Small intestine (tissue), 7 donors: ENCODE results near the gene OPN4. TPM values are rescaled to one million over a fixed set of nuclear protein-coding genes. Genes with fewer than 3 reads are reported as not detected.

ENCODE experiments used
- DNase-seq, 2 donors: peaks; one replicate each; pipeline versions ENCODE4 v3.0.0 to v3.0.0-alpha.2; 2013
- FAIRE-seq: peaks from 2 replicates; lab custom pipeline; 2012; peaks lifted over from hg19 to GRCh38; lab: Jason Lieb, UNC
- H3K27ac ChIP-seq, 3 donors: one replicate each; pipeline ENCODE4 v1.5.1; 2013; ENCODE audit warnings: low read length in 2 of 3, mild to moderate bottlenecking in 2 of 3, control low read depth in 1 of 3, inconsistent platforms in 1 of 3, low read depth in 1 of 3, moderate library complexity in 1 of 3
- H3K27me3 ChIP-seq, 3 donors: one replicate each; pipeline ENCODE4 v1.6.1; 2013; ENCODE audit warnings: low read length in 3 of 3, inconsistent platforms in 1 of 3; ENCODE audit not compliant: control insufficient read depth in 3 of 3, insufficient read depth in 3 of 3
- H3K36me3 ChIP-seq, 3 donors: one replicate each; pipeline ENCODE4 v1.6.1; 2013; ENCODE audit warnings: low read length in 3 of 3, inconsistent platforms in 1 of 3, low read depth in 1 of 3, mild to moderate bottlenecking in 1 of 3, moderate library complexity in 1 of 3; ENCODE audit not compliant: control insufficient read depth in 3 of 3, insufficient read depth in 2 of 3
- H3K4me1 ChIP-seq, 3 donors: one replicate each; pipeline ENCODE4 v1.6.1; 2013; ENCODE audit warnings: low read length in 2 of 3, inconsistent platforms in 1 of 3, low read depth in 1 of 3, mild to moderate bottlenecking in 1 of 3, moderate library complexity in 1 of 3; ENCODE audit not compliant: control insufficient read depth in 3 of 3, insufficient read depth in 2 of 3
- H3K4me3 ChIP-seq, 3 donors: one replicate each; pipeline ENCODE4 v1.5.1; 2013; ENCODE audit warnings: low read length in 3 of 3, control low read depth in 1 of 3, inconsistent platforms in 1 of 3, low read depth in 1 of 3, mild to moderate bottlenecking in 1 of 3, moderate library complexity in 1 of 3
- H3K9me3 ChIP-seq, 2 donors: one replicate each; pipeline ENCODE4 v1.6.1; 2013; ENCODE audit warnings: low read depth in 1 of 2, low read length in 1 of 2; ENCODE audit not compliant: control insufficient read depth in 2 of 2, insufficient read depth in 1 of 2
- WGBS, 3 donors: extraction: QIAGEN DNeasy Blood & Tissue Kit; methylation state at CpG; one replicate each; pipeline ENCODE4 v1.1.7; 2013; 5-methylcytosine and 5-hydroxymethylcytosine counted together
- polyA plus RNA-seq, 4 donors: library from polyadenylated mRNA; stranded (reverse) in 3 of 4; unstranded in 1 of 4; fragments of 200-250 nt in 3 of 4; fragments of 120-200 nt in 1 of 4; gene quantifications; one replicate each; pipeline versions ENCODE4 v1.2.1 to v1.2.3, GENCODE V29; 2013
- donor health status: healthy with polysubstance abuse.
- donor health status: control.
- donor health status: control.
- donor health status: Bipolar disorder and iron deficiency.
- donor health status: healthy.

The OPN4 gene
- polyA plus RNA-seq, 4 donors: 0.07 TPM; not detected in 3

DNA sequence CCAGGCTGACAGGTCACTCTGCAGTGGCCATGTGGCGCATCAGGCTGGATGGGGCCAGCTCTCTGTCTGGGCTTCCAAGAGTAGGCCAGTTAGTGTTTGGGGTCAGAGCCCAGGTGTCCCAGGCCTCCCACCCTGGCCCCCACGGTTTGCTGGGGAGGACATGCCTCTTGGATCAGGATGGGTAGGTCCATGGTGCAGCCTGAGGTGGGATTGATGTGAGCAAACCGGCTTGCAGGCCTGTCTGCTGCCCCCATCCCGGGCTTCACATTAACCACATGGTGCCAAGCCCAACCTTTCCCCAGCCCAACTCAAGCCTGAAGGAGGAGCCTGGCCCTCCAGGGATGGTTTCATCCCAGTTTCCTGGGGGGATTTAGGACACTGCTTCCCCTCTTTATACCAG lies 53.2 kb downstream of the OPN4 start:
- DNase-seq (no peak), FAIRE-seq (no peak)
- H3K36me3 ChIP-seq: no peaks in the 10 kb centered on the region
- H3K4me3 ChIP-seq: no peak overlapping the region
- H3K9me3 ChIP-seq: no peaks in the 10 kb centered on the region
- peaks cover 0 to 12% (median 0%) of the 10 kb centered on the region in 3 donors for H3K4me1 ChIP-seq
- no peaks in the 10 kb centered on the region for H3K27me3 ChIP-seq
- WGBS, 3 donors: 69 to 88% (median 83%) methylated on average over 4 of the region's 4 CpGs
- H3K27ac ChIP-seq: no peak overlapping the region

DNA sequence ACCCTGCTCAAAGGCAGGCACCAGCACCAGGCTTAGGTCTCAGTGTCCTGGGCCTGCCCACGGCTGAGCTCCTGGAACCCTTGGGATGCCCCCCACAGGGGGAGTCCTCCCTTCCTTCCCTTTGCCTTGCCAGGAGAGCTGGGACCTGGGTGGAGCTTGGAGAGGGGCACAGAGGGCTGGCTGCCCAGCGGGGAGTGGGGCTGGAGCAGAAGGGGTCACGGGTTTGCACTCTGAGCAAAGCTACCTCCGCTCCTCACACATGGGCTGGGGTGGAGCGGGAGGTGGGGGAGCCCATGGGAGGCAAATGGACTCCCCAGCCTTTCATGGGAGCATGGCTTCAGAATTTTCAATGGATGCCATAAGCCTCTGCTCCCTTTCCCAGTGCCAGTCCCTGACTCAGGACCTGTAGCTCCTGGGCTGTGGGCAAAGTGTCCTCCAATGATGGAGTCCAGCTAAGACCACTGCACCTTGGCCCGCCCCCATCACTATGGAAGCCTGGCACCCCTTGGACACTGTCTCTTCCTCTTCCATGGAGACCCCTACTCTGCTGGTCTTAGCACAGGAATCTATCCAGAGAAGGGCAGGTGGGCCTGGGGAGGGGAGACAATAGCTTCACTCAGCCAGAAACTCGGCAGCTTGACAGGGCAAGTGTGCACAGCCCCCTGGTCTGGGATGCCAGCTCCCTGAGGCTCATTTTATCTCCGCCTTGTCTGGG lies 53.9 kb downstream of the OPN4 start:
- DNase-seq (no peak), FAIRE-seq (no peak)
- Histone ChIP-seq H3K36me3 (no peaks in the 10 kb centered on the region), H3K27ac (no peak overlapping the region), H3K4me3 (no peak overlapping the region), H3K4me1 (peaks cover 0 to 13% (median 0%) of the 10 kb centered on the region in 3 donors), H3K27me3 (no peaks in the 10 kb centered on the region), H3K9me3 (no peaks in the 10 kb centered on the region)
- 92 to 99% (median 94%) methylated on average over 8 of the region's 8 CpGs for WGBS, 3 donors

DNA sequence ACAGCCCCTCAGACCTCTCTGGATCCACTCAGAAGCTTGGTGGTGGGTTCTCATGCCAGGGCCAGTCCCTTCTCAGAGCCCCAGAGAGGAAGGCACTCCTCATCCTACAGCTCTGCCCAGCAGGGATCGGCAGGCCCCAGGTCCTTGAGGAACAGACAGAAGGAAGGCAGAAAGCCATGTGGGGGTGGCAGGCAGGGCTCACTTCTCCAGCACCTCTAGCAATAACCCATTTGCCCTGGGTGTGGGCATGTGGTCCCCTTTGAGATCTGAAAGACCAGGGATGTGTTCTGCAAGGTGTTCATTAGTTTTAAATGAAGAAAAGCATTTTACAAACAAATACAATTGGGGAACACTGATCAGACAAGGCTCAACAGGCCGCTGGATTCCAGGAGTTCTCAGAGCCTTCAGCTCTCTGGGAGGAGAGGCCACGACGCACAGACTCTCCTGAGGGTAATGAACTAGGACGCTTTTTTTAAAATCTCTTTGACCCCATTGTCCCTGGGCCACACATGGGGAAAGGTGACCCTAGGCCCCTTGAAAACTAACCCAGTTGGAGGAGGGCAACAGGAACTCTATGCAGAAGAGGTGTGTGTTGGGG lies 54.5 kb downstream of the OPN4 start:
- WGBS, 3 donors: 81 to 93% (median 90%) methylated on average over 5 of the region's 5 CpGs
- Histone ChIP-seq H3K27me3 (no peaks in the 10 kb centered on the region), H3K36me3 (no peaks in the 10 kb centered on the region), H3K4me1 (peaks cover 0 to 13% (median 0%) of the 10 kb centered on the region in 3 donors), H3K27ac (no peak overlapping the region), H3K9me3 (no peaks in the 10 kb centered on the region), H3K4me3 (no peak overlapping the region)
- DNase-seq (no peak), FAIRE-seq (no peak)

DNA sequence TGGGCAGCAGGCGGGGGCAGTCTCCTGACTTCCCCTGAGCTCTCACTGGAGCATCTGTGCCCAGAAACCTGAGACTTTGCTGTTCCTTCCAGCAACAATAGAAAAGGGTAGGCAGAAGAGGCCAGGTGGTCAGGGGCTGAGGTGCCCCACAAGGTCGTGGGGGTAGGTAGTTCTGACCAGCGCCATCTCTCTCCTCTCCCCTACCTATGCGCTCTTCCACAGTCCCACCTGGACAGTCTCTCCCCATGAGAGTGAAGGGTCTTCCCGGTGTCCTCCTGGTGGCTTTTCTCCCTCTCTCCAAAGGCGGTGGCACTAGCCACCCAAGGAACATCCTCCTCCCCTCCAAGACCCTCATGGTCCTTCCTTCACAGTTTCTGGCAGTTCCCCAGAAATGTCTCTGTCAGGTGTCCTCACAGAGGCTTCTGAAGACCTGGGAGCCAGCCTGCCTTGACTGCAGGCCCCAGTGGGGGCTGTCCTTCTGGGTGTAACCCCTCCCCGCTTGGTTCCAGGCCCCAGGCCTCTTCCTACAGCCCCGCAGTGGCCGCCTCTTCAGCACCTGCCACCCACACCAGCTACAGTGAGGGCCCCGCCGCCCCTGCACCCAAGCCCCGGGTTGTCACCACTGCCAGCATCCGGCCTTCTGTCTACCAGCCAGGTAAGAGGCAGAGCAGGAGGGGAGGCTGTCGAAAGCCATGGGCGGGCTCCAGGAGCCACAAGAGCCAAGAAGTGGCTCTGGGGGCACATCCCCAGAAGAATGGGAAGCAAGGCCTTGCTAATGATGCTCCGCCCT lies 55.2 kb downstream of the OPN4 start:
- WGBS, 3 donors: 94 to 97% (median 95%) methylated on average over 16 of the region's 16 CpGs
- peaks cover 0 to 13% (median 0%) of the 10 kb centered on the region in 3 donors for H3K4me1 ChIP-seq
- H3K27ac ChIP-seq: no peak overlapping the region
- H3K9me3 ChIP-seq: no peaks in the 10 kb centered on the region
- H3K36me3 ChIP-seq: no peaks in the 10 kb centered on the region
- no peaks in the 10 kb centered on the region for H3K27me3 ChIP-seq
- no peak overlapping the region for H3K4me3 ChIP-seq
- DNase-seq: no peak
- FAIRE-seq: no peak

DNA sequence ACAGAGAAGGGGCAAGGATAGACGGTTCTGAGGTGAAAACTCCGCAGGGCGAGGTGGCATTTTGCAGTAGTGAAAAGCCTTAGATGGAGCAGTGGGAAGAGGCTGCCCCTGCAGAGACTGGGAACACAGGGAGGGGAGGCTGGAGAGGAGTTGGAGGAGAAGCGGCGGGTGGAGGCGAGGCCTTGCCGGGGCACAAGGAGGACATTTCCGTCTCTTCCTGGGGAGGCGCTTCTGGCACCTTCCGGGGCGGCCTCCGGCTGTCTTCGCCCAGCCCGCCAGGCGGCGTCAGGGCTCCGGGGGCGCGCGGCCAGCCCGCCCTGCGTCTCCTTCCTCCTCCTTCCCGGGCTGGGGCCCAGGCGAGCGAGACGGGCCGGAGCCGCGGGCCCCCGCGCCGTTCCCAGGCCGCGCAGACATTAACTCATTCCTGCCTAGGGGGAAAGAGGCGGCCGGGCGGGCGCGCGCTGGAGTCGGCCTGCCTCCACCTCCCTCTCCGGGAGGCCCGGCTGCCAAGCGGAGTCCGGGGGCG lies 56.7 kb downstream of the OPN4 start:
- WGBS, 3 donors: 5 to 15% (median 7%) methylated on average over 17 to 46 of the region's 46 CpGs
- no peaks in the 10 kb centered on the region for H3K27me3 ChIP-seq
- FAIRE-seq: no peak

DNA sequence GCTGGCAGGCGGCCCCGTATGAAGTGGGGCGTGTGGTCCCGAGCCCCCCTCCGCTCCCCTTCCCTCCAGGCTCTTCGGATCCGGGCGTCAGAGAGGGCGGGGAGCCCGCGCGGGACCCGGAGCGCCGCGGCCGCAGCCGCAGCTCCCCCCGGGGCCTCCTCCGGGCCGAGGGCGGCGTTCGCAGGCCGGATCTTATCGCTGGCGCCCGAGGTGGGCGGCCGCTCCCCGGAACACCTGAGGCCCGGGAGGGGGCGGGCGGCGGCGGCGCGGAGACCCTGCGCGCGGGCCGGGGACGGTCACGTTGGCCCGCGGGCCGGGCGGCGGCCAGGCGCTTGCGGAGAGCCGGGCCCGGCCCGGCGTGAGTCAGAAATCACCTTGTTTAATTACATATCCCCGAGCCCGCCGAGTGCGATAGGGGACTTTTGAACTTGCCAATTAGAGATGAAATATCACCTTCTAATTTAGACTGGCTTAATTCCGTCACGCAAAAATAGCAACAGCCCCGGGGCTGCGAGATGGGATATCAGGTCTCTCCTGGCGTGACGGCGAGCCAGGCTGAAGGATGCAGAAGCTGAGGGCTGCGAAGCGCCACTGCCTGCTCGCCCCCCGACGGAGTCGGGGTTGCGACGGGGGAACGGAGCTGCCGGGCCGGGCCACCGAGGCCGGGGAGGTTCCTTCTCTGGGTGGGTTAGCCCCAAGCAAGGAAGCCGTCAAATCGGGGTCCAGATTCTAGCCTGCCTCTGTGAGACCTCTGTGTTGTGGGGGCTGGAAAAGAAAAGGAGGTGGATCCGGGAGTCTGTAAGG lies 57.4 kb downstream of the OPN4 start:
- DNase-seq (peak in 1 of 2 donors; percentile 57), FAIRE-seq (no peak)
- WGBS, 3 donors: 1% methylated on average over 52 to 82 of the region's 82 CpGs
- peaks cover 0 to 13% (median 0%) of the 10 kb centered on the region in 3 donors for H3K4me1 ChIP-seq
- H3K4me3 ChIP-seq: peak overlapping the region; percentile 68 to 91 (median 83)
- H3K9me3 ChIP-seq: no peaks in the 10 kb centered on the region
- H3K27ac ChIP-seq: peak overlapping the region; percentile 92 to 95 (median 93)
- no peaks in the 10 kb centered on the region for H3K36me3 ChIP-seq
- H3K27me3 ChIP-seq: no peaks in the 10 kb centered on the region

More for the DNA sequence above, 56.7 kb downstream of the OPN4 start:
- Histone ChIP-seq H3K36me3 (no peaks in the 10 kb centered on the region), H3K27ac (peak overlapping the region; percentile 92 to 95 (median 93)), H3K9me3 (no peaks in the 10 kb centered on the region), H3K4me1 (peaks cover 0 to 13% (median 0%) of the 10 kb centered on the region in 3 donors), H3K4me3 (peak overlapping the region; percentile 68 to 91 (median 83))
- peak; percentile 87 to 96 for DNase-seq

DNA sequence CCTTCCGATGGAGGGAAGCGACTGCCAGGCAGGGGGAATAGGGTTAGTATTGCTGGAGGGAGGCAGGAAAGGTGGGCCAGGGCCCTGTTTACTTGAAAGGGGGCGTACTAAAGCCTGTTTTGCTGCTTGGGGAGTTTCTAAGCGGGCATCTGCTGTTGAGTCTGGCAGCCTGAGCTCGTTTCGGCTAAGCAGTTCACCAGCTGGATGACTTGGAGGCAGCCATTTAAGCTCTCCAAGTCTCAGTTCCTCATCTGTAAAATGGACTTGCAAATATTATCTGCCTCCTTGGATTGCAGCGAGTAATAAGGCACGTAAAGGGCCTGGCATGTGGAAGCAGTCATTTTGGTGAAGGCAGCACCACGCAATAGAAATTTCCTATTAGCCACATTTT lies 58.0 kb downstream of the OPN4 start:
- H3K36me3 ChIP-seq: no peaks in the 10 kb centered on the region
- DNase-seq: no peak
- H3K27me3 ChIP-seq: no peaks in the 10 kb centered on the region
- peak overlapping the region; percentile 92 to 95 (median 93) for H3K27ac ChIP-seq
- 49 to 63% (median 63%) methylated on average over 9 of the region's 9 CpGs for WGBS, 3 donors
- no peak for FAIRE-seq
- H3K9me3 ChIP-seq: no peaks in the 10 kb centered on the region
- H3K4me3 ChIP-seq: peak overlapping the region; percentile 68 to 91 (median 83)
- H3K4me1 ChIP-seq: peaks cover 0 to 13% (median 0%) of the 10 kb centered on the region in 3 donors
